ENCODE measurements around the gene NMB.

Gene NMB

DNA sequence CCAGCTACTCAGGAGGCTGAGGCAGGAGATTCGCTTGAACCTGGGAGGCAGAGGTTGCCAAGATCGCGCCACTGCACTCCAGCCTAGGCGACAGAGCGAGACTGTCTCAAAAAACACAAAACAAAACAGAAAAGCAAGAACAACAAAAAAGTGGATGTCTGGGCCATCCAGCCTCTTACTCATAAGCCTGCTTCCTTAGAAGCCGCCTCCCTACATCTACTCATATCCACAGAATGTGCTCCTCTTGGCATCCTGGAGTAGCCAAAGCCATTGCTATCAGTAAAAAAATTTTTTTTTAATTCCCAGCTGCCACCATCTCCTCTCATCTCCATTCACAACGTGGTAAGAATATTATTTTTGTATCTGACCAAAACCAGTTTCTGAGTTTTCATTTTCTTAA lies 46.4 kb downstream of the NMB start:
- no peak for DNase-seq (ENCODE audit: low spot score)

DNA sequence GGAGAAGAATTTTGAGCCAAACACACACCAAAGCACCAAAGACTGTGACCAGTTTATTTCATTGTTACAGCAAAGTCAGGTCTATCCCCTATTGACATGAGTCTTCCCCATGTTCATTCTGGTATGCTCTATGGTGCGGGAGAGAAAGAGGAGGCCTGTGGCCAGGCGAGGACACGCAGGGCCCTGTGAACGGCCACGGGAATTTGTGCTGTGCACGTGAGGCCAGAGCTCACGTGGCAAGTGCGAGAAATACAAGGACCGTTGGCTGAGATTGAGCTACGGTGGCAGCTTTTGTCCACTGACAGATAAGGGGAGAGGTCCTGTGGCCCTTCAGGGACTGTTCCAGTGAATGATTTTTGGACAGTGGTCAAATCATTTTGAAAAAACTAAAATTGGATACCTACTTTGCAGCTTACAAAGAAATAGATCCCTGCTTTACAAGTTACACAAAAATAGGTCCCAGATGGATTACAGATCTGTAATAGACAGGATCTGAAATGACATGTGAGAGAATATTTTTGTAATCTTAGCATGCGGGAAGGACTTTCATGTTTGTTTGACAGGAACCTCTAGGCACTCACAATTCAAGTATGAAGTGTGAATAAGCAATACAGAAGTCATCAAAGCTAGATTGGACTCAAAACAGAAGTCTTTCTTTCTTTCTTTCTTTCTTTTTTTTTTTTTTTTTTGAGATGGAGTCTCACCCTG lies 48.0 kb downstream of the NMB start:
- no peak for DNase-seq (ENCODE audit: low spot score)

DNA sequence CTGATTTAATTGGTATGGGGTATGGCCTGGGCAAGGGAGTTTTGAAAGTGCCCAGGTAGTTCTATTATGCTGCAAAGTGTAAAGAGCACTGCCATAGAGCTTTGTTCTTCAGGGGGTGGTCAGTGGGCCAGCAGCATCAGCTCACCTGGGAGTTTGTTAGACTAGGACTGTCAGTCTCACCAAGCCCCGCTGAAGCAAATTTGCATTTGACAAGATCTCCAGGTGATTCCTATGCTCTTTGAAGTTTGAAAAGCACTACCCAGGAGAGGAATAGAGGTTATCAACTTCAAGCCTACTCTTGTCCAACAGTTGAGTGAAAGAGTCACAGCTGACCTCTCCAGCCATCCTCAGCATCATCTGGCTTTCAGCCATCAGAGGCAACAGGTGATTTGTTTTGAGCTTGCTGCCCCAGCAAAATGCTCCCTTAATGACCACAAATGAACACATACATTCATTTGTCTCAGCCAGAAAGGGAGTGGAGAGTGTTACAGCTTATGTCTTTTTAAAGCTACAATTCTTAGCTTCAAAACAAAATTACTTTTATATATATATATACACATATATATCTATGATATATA lies 49.2 kb downstream of the NMB start:
- no peak for DNase-seq (ENCODE audit: low spot score)

DNA sequence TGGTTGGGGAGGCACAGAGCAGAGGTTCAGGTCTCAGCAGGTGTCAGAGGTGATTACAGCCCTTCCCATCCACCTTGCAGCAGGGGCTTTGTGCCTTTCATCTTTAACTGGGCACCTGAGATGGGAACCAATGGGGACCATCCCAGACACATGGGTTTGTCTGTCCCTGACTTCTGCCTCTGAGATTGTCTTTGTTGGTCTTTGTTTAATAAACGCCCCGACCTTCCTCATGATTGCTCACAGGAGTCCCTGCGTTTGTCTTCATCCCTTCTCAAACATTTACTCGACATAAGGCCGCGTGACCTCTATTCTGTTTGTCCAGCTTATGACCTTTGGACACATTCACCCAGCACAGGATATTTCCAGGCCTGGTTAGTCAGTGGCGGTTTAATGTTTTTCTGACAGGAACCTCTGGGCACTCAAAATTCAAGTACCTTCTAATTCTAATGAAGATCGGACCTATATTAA lies 51.3 kb downstream of the NMB start:
- DNase-seq (ENCODE audit: low spot score): no peak

DNA sequence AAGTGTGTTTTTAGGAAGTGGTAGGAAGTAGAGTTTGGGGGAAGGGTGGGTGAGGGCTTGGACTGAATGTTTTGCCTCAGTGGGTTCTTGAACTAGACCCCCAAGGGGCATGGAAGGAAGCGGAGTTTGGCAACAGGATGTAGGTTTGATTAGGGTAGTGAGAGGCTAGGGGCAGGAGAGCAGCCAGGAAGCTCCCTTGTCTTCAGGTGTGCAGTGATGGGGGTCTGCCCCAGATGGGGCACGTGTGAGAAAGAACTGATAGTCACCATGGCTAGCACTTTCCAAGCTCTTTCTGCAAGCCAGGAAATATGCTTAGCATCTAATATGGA lies 52.5 kb downstream of the NMB start:
- DNase-seq (ENCODE audit: low spot score): no peak
